Measurements from ENCODE around the gene BMF.

DNA sequence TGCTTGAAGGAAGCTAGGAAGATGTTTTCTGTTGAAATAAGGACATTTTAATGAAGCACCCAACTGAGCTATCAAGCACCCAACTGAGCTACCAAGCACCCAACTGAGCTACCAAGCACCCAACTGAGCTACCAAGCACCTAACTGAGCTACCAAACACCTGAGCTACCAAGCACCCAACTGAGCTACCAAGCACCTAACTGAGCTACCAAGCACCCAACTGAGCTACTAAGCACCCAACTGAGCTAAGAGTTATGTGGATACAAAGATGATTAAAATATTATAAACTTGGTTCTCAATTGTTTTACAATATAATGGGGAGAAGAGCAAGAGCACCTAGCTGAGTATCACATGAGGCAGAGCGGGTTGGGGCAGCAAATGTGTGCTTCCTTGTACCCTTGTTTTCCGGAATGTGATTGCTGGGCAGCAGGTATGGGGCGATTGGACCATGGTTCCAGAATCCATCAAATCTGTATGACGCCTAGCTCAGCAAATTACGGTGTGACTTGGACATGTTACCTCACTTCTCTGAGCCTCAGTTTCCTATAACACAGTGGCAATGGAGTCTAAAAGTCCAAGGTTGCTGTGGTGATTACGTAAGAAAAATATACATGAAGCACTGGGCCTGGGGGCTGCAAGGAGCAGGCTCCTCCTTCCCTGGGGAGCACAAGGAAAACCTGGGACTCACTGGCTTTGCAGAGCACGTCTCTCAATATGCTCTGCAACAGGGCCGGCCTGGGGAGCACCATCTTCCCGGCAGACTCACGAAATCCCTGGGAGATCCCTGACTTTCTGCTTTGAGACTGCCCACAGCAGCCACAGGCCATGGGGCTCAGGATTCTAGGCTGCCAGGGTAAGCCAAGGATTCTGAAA, 11.3 kb downstream of the BMF start:
- TF ChIP-seq, protein P1, sequence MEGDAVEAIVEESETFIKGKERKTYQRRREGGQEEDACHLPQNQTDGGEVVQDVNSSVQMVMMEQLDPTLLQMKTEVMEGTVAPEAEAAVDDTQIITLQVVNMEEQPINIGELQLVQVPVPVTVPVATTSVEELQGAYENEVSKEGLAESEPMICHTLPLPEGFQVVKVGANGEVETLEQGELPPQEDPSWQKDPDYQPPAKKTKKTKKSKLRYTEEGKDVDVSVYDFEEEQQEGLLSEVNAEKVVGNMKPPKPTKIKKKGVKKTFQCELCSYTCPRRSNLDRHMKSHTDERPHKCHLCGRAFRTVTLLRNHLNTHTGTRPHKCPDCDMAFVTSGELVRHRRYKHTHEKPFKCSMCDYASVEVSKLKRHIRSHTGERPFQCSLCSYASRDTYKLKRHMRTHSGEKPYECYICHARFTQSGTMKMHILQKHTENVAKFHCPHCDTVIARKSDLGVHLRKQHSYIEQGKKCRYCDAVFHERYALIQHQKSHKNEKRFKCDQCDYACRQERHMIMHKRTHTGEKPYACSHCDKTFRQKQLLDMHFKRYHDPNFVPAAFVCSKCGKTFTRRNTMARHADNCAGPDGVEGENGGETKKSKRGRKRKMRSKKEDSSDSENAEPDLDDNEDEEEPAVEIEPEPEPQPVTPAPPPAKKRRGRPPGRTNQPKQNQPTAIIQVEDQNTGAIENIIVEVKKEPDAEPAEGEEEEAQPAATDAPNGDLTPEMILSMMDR (IDR thresholded peaks at IDR 0.05) = no peak
- TF ChIP-seq EP300 (IDR thresholded peaks at IDR 0.05) = no peak

All from upper lobe of left lung (tissue), 4 donors.